ENCODE measurements around the gene RUNX1.

- TF ChIP-seq CTCF (conservative IDR thresholded peaks at IDR 0.05) (no peak), ZFX (IDR thresholded peaks at IDR 0.05) (no peak)
These were observed 253.4 kb downstream of the RUNX1 start for GRCh38 chr21:34795548-34796180.

Data from C4-2B (cell line).